HG03159 (cell line): ENCODE measurements around the gene ARHGEF39.
A peak's percentile ranks its signal among the peaks of the same experiment; 100 is the strongest.

Experiments used
- ATAC-seq: cut with Tn5 transposase; IDR thresholded peaks from one replicate; pipeline ENCODE4 v1.9.1; 2021; ENCODE audit warnings: mild to moderate bottlenecking, moderate library complexity; ENCODE audit not compliant: unreplicated experiment

ARHGEF39 gene, protein sequence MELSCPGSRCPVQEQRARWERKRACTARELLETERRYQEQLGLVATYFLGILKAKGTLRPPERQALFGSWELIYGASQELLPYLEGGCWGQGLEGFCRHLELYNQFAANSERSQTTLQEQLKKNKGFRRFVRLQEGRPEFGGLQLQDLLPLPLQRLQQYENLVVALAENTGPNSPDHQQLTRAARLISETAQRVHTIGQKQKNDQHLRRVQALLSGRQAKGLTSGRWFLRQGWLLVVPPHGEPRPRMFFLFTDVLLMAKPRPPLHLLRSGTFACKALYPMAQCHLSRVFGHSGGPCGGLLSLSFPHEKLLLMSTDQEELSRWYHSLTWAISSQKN

DNA sequence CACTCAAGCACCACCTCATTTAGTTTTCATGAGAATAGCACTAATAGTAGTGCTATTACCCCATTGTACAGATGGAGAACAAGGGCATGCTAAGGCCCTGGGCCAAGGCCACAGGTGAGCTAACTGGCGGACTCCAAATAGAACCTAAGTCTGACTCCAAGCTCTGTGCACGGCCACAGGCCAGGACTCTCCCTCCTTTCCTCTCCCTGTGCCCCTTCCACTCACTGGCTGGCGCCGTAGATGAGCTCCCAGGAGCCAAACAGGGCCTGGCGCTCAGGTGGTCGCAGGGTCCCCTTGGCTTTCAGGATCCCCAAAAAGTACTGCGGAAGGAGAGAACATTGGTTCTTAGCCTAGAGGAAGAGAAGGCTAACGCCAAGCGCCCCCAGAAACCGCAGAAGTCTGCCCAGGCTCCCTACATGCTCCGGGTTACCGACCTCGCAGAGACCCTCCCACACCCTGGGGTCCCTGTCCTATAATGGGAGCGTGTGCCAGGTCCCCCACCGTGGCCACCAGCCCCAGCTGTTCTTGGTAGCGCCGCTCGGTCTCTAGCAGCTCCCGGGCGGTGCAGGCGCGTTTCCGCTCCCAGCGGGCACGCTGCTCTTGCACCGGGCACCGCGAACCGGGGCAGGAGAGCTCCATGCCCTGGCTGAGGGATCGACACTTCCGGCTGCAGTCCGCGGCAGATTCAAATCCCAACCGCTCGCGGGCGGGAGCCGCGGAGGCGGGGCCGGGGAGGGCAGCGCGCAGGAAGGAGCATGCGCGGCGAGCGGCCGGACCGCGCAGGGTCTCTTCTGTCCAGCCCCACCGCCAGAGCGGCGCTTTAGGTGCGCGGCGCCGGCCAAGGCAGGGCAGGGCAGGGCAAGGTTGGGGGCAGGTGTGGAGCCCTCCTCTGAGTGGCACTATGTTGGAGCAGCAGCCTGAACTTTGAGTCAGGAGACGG, at the start of gene ARHGEF39:
Gene ARHGEF39 (minus strand): TSS at position 665 of the 940 bp plus-strand sequence. CDS start 26 bp downstream, at position 639.
- peak; percentile 66 for ATAC-seq

DNA sequence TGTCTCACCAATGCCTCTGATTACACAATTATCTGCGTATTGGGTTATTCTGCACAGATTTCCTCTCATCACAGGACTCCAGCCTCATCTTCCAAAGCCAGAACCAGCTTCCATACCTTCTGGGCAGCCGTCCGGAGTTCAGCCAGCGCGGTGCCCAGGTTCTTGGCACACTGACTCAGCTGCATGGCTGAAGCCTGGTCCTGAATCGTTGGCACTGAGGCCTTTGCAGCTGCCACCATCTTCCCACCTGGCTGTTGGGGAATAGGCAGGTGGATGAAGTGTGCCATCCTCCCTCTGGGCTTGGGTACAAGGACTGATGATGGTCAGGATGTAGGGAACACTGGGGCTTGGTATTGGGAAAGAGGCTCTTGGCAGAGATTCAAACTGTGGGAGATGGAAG, 49.1 kb upstream of the ARHGEF39 start:
- no peak for ATAC-seq

DNA sequence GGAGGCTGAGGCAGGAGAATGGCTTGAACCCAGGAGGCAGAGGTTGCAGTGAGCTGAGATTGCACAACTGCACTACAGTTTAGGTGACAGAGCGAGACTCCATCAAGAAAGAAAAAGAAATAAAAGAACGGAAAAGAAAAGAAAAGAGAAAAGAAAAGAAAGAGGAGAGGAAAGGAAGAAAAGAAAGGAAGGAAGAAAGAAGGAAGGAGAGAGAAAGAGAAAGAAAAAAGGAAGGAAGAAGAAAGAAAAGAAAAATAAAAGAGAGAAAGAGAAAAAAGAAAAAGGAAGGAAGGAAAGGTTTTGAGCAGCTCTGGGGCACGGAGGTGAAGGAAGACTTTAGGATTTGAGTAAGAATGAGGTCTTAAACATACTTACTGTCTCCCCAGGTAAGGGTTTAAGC, 48.6 kb upstream of the ARHGEF39 start:
- ATAC-seq = no peak

DNA sequence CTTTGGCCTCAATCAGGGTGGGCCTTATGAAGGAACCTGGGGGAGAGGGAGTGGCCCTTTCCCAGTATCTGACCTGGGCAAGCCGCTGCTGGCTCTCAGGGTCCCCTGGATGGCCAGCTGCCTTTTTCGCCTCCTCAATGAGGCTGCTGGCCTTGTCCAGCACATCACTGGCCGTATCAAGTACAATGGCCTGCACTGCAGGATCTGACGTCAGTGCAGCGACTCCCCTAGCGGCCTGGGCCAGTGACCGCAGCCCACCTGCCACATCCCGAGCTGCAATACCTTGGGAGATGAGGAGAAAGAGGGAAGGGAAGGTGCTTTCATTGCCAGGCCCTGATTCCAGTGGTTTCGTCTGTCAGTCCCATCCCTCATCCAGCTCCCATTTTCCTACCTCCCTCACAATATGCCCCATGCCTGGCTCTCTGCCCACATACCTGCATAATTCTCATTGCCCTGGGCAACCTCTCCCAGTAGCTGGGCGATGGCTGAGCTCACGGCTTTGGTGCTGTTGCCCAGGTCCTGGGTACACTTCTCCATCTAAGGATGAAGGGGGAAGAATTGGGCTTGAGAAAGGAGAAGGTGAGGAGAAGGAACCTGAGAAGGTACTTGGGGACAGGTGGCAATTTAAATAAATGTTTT, 47.9 kb upstream of the ARHGEF39 start:
- ATAC-seq = no peak

DNA sequence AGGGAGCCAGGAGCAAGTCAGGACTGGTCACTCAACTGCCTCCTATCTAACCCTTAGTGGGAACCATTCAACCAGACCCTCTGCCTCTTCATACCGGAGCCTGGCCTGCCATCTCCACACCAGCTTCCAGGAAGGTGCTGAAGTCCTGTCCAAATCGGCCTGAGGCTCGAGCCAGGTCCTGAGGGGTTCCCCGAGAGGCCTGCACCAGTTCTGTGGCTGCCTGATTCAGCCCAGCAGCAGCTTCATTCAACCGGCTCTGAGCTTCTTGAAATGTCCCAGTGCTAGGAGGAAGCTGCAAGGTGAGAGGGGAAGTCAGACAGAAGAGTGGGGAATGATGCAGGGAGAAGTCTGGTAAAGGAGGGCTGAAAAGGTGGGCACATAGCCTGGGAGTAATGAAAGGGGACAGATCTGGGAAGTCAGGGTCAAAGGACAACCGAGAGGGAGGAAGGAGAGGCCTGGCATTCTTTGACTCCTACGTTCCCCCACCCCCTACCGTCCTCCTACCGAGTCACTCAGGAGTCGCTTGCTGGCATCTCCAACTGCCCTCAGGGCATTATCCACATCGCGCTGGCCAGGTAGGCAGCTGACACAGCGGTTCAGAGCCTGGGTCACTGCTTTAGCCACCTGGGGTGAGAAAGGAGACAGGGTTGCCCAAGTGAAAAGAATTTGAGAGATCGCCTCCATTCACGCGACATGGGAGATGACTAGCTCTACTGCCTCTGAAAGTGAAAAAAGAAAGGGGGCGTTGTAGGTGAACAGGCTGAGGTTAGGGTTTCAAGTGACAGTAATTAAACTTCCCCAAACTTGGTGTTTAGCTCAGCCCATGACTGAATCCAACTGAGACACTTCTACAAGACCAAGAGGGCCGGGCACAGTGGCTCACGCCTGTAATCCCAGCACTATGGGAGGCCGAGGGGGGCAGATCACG, 46.8 kb upstream of the ARHGEF39 start:
- no peak for ATAC-seq

DNA sequence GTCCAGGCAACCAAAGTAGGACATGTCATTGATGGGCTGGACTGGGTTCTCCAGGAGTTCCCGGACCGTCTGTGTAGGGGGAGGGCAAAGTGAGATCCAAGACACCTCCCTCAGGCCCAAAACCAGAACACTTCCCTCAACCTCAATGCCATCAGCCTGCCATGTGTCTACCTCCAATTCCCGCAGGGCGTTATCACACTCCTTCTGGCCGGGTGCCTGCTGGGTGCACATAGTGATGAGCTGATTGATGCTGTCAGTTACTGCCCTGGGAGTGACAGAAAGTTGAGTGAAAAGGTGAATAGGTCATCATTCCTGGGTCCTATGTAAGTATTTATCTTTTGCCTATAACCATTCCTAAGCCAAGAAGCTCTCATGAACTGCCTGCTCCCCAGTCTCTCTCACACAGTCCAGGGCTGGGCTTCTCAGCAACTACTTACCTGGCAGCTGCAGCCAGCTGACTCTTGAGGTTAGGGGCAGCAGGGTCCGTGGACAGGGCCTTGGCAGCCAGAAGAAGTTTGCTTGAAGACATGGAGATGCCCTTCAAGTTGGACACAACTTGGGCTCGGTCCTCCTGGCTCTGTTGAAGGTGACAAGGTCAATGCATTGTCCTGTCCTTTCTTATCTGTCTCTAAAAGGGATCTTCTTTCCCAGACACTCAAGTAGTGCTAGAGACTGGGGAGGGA, 46.0 kb upstream of the ARHGEF39 start:
- ATAC-seq = no peak

DNA sequence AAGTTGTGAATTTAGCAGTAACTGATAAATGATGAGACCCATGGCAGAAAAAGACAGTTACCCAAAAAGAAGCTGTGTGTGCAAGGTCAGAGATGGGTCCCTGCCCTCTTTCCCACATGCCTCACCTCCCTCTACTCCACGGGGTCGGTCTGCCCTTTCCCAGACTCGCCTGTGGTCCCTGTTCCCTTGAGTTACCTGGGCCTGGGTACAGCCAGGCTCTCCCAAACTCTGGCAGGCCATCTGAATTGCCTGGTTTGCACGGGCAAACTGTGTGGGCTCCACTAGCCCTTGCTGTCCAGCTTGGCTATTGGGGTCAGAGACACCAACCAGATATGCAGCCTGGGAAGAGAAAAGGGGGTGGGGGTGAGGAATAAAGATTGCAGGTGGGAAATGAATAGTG, 43.2 kb upstream of the ARHGEF39 start:
- no peak for ATAC-seq

DNA sequence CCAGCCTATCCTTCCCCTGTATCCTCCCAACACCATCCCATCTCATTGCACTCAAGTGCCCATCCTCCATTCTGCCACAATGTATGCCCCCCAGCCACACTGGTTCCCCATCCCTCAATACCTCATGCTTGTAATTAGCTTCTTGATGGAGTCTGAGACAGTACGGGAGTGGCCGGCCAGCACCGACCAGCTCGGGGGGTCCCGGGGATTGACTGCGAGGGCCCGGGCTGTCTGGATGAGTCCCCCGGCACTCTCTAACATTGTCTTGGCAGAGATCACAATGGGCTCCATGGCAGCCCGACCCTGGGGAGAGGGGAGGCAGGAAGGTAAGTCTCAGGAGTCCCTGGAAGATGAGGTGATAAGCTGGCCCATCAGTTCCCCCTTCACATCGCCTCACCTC, 42.0 kb upstream of the ARHGEF39 start:
- ATAC-seq = no peak

DNA sequence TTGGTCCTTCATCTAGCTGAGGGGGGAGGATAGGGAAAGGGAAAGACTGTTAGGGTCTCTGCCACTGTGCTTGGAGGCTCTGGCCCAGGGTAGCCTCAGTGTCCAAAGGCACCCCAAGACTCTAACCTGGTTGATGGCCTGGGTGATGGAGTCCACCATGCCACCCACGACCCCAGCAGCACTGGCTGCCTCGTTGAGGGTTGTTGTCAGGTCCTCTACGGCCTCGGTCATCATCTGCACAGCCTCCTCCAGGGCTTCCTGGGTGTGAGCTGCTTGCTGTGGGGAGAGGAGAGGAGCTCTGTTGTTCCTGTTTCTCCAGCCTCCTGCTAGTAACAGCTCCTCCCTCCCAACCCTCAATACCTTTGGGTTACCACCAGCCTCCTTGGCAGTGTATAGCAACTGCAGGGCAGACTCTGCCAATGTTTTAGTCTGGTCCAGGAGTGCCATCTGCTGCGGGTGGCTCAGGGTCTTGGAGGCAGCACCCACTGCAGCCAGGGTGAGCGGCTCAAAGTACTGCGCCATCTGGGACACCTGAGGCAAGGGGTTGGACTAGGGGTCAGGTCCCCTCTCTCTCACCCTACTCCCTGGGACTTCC, 40.9 kb upstream of the ARHGEF39 start:
- ATAC-seq = no peak

DNA sequence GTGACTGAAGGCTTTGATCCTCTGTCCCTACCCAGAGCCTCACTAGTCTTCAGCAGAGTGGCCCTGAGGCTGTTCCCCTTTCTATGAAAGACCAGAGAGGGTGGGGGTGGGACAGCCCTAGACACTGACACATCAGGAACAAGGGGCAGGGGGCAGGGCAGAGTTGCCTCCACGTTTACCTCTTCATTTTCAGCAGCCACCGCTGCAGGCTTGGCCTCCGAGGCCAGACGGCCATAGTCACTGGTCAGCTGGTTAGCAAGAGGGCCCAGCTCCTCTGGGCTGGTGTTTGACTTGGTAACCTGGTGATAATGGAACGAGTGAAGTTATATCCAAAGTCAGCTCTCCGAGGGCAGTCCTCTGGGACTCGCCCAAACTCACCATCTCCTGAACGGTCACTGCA, 40.4 kb upstream of the ARHGEF39 start:
- ATAC-seq = no peak

DNA sequence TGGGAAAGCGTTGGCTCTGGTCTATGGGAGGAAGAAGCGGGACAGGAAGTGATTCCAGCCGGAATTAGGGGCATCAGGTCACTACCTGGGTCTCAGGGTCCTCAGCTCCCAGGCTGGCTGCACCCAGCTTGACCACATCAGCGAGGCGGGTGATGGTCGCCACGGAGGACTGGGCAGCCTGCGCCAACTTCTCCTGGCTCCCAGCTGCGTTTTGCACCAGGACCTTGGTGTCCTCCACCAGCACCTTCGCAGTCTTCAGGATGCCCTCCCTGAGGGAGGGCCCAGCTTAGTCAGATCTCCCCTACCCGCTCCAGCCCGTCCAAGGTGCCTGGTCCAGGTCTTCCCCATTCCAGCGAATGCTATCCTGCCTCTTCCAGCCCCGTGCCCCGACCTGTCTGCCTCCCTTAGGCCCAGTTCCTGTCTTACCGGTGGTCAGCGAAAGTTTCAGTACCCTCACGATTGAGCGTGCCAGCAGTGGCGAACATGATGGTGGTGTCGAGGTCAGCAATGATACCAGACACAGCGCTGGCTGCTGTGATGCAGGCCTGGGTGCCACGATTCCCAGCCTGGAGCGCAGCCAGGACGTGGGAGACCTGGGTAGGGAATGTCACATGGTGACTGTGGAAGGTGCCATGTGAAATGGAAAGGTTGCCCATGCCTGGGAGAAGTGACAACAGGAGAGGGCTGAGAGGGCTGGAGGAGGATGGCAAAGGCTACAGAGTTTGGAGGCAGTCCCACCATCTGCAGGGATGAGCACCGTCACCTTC, 39.1 kb upstream of the ARHGEF39 start:
- no peak for ATAC-seq

DNA sequence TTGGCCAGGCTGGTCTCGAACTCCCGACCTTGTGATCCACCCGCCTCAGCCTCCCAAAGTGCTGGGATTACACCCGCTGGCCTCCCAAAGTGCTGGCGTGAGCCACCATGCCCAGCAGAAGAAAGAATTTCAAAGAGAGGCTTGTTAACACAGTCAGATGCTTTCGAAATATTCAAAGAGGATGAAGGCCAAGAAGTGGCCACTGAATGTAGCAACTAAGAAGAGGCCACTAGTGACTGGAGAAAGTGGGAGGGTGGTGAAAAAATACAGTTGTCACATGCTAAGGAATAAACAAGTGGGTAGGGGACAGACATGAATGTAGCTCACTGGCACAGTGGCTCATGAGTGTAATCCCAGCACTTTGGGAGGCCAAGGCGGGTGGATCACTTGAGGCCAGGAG, 37.7 kb upstream of the ARHGEF39 start:
- no peak for ATAC-seq

DNA sequence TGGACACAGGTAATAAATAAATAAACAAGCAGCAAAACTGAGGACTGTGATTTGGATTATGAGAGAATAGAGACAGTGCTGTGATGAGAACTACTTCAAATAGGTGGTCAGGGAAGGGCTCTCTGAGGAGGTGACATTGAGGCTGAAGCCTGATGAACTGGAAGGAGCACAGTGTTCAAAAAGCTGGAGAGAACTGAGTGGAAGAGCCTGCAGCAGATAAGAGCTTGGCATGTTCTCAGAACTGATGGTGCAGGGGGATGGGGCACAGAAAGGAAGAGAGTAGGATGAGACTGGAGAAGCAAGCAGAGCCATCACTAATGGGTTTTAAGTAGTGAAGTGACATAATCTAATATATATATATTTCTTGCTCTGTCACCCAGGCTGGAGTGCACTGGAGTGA, 35.9 kb upstream of the ARHGEF39 start:
- no peak for ATAC-seq

DNA sequence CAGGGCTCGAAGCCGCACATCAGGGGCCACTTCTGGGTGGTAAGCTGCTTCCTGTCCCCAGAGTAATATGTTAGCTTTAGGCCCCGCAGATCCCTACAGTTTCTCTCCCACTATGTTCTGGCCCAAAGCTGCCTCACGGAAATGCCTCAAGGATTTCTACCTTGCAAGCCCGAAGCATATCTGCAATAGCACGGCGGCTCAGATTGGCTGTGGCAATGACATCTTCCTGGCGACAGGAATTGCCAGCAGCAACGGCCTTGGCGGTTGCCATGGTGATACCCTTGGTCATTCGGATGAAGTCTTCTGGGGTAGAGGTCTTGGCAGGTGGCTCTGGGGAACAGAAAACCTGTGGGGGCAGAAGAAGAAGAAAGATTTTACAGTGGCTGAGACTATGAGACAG, 35.0 kb upstream of the ARHGEF39 start:
- ATAC-seq = no peak

DNA sequence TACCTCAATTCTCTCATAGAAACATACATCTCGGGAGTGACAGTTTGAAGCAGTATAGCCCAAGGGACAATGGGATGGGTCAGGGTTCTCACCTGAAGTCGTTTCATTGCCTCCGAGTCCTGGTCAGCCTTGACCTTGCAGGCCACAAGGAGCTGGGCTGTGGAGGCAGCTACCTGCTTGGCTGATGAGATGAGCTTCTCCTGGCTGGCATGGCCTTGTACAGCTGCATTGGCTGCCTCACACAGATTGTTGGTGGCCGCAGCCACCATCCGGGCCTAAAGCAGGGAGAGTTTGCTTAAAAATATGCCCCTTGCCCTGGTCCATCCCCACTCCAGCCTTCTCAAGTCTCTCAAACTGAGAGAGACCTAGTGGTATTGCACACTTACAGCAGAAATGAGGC, 33.2 kb upstream of the ARHGEF39 start:
- no peak for ATAC-seq

DNA sequence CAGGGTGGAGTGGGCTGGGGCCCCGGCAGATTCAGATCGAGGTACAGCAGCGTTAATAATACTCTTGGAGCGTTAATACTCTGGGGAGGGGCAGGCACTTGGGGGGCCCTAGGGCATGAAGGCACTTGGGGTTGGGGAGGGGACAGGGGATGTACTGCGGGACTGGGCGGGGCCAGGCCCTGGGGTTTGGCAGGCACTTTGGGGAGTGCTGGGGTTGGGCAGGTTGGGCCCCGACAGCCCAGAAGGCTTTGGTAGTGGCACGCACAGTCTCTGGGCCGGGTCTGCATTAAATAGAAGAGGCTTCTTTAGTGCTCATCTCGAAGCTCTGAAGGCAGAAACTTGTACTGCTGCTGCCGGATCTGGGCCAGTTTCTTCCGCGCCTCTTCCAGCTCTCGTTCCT, 32.5 kb upstream of the ARHGEF39 start:
- no peak for ATAC-seq

DNA sequence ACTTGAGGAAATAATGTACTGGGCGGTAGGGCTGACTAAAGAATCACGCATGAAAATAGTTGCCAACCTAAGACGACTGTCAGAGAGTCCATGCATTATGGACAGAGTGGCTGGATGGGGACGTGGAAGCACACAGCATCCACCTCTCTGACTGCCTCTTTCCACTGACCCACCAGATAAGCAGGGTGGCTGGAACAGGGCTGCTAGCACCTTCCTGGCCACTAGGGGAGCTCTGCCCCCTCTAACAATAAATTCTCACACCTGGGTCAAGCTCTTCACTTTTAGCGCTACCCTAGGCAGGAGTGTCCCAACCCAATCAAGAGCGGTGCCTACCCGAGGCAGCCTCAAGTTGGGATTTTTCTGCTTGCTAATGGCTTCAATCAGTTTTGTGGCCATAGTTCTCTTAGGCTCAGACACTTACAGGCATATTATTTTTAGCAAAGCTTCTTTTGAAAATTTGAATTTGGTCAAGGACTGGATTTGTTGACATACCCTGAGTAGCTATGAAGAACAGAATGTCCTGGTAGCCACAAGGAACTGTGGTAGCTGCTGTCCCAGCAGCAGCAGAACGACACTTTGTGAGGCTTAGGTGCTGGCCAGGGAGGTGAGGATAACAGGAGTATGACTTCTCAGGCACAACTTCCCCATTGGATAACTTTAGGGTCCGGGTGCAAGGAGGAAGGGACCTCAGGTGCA, 31.7 kb upstream of the ARHGEF39 start:
- no peak for ATAC-seq

DNA sequence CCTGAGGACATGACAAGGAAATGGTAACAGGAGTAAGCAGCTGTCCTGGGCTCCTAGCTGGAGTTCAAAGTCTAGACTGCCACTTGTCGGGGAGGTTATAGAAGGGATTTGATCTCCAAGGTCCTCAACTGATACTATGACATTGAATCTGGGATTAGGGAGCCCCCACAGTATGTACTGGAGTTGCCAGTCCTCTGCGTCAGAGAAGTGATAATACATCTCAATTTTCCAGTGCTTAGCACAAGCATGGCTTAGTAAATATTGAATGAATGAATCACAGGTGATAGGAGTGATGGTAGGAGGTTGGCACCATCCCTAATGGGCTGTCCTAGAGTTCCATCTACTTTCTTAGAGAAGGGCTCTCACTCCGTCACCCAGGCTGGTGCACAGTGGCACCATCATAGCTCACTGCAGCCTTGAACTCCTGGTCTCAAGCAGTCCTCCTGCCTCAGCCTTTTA, 31.0 kb upstream of the ARHGEF39 start:
- no peak for ATAC-seq
